ENCODE results near the gene PMVK.
"Not testable (repeated sequence)": the region's sequence is repeated elsewhere in the genome, so short reads cannot be mapped to it uniquely, and the experiment has no call there.

The PMVK gene

GRCh38 chr1:154925335-154926170, 11.0 kb downstream of the PMVK start:
- in situ Hi-C loops (cut with MboI; ENCODE audit: low sequenced_read_pairs): no loop called here

- in situ Hi-C loops (cut with MboI; ENCODE audit: low sequenced_read_pairs): no loop called here
Measured at GRCh38 chr1:154923695-154924094, 12.8 kb downstream of the PMVK start.

GRCh38 chr1:154913273-154913672, 23.2 kb downstream of the PMVK start:
- in situ Hi-C loops (cut with MboI; ENCODE audit: low sequenced_read_pairs): no loop called here

DNA sequence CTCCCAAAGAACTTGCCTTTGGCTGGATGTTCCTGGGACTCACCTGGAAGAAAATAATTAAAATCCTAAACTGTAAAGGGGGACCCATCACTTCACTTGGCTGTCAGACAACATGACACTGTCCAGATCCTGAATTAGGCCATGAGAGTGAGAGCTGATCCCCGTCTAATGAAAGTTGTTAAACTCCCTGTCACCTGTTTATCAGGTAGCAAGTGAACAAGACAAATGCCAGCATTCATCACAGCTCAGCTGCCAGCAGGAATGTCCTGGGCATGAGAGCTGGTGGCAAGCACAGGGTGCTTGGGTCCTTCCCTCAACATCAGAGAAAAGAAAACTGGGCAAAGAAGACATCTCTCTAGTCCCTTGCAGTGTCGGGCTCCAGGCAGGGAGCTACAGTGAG, 23.8 kb downstream of the PMVK start:
- in situ Hi-C loops (cut with MboI; ENCODE audit: low sequenced_read_pairs): no loop called here

DNA sequence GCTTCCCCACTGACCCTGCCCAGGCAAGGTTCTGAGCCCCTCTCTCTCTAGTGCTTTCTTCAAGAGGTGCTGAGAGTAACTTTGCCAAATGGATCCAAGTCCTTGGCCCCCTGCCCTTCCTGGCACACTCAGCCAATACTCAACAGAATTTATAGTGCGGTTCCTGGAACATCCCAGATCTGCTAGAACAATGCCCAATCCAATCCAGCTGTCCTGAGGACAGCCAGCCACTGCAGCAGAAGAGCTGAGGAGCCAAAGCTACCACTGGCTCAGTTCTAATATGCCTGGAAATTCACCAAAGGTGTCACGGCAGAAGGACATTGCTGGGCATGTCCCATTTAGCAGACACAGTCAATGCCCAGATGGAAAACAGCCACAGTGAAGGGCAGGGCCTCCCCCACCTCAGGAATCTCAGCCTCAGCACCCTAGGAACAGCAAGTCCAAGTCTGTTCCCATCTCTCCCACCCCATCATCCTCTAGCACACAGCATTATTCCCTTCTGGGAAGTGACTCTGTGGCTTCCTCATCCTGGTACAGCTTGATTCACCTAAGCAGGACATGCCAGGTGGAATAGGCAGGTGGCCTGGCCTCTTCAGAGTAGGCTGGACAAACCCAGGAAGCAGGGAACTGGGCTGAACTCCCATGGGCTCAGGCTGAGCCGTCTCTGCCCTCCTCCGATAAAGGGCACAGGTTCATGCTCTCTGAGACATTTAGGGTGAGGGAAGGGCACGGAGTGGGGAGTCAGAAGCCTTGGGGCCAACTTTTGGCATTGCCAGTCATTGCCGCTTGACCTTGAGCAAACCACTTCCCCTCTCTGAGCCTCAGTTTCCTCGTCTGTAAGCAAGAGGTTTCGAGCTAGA, 24.6 kb downstream of the PMVK start:
- in situ Hi-C loops (cut with MboI; ENCODE audit: low sequenced_read_pairs): no loop called here

DNA sequence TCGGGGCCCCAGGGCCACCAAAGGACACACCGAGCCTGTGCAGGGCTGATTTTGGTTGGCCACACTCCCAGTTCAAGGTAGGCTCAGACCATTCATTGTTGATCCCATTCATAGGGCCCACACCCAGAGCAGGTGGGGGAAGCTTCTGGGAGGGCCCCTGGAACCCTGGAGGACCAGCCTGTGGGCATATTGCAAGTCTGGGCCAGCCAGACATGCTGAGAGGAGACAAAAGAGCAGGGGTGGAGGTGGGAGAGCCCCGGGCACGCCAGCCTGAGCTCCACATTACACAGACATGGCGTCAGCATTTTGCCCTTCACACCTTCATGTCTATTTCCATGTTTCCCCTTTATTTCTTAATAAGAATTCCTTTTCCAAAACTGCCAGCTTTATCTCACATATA, 25.7 kb downstream of the PMVK start:
- in situ Hi-C loops (cut with MboI; ENCODE audit: low sequenced_read_pairs): no loop called here

DNA sequence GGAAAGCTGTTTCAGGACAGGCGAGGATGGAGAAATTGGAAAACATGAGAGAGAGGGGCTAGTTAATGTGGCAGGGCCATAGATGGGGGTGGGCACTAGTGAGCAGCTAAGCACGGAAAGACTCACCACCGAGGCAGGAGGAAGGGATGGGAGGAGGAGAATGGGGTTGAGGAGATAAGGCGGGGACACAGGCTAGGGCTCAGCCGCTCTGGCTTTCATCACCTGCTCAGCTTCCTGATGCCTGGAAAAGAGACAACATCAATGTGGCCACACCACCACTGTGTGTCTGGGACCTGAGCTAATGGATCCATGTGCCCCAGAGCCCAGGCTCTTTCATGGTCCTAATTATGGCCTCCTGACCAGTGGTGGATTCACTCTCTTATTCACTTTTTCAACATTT, 27.6 kb downstream of the PMVK start:
- in situ Hi-C loops (cut with MboI; ENCODE audit: low sequenced_read_pairs): no loop called here

DNA sequence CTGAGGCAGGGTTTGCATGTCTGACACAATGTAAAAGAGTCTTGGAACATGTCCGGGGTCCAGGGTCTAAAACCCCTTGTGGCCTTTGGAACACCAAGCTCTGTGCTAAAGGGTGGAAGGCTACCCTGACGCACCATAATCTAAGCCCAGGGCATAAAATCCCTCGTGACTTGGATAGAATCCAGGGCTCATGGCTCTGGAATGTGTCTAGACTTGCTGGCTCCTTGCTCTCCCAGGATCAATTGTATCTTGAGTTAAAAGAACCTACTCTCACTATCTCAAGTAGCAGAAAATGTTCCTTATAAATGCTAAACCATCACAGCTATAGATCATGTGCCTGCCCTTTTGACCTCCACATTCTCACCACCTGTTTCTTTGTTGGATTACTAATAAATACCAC, 28.4 kb downstream of the PMVK start:
- in situ Hi-C loops (cut with MboI; ENCODE audit: low sequenced_read_pairs): not testable (repeated sequence)

GRCh38 chr1:154906621-154907081, 29.9 kb downstream of the PMVK start:
- in situ Hi-C loops (cut with MboI; ENCODE audit: low sequenced_read_pairs): no loop called here

DNA sequence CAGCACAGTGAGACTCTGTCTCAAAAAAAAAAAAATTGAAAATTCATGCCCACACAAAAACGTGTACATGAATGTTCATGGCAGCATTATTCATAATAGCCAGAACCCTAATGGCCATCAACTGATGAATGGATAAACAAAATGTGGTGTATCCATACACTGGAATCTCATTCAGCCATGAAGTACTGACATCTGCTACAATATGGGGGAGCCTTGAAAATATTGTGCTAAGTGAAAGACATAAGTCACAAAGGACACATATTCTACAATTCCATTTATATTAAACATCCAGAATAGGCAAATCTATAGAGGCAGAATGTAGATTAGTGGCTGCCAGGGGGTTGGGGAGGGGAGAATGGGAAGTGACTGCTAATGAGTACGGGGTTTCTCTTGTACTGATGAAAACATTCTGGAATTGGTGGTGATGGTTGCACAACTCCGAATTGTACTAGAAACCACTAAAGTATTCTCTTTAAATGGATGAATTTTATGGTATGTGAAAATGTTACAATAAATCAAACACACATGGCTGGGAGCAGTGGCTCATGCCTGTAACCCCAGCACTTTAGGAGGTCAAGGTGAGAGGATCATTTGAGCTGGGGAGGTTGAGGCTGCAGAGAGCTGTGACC, 33.5 kb downstream of the PMVK start:
- in situ Hi-C loops (cut with MboI; ENCODE audit: low sequenced_read_pairs): no loop called here

GRCh38 chr1:154901591-154901990, 34.9 kb downstream of the PMVK start:
- in situ Hi-C loops (cut with MboI; ENCODE audit: low sequenced_read_pairs): no loop called here

GRCh38 chr1:154899041-154899440, 37.5 kb downstream of the PMVK start:
- in situ Hi-C loops (cut with MboI; ENCODE audit: low sequenced_read_pairs): no loop called here

GRCh38 chr1:154896771-154897286, 39.7 kb downstream of the PMVK start:
- in situ Hi-C loops (cut with MboI; ENCODE audit: low sequenced_read_pairs): no loop called here

GRCh38 chr1:154895798-154896197, 40.7 kb downstream of the PMVK start:
- in situ Hi-C loops (cut with MboI; ENCODE audit: low sequenced_read_pairs): no loop called here

DNA sequence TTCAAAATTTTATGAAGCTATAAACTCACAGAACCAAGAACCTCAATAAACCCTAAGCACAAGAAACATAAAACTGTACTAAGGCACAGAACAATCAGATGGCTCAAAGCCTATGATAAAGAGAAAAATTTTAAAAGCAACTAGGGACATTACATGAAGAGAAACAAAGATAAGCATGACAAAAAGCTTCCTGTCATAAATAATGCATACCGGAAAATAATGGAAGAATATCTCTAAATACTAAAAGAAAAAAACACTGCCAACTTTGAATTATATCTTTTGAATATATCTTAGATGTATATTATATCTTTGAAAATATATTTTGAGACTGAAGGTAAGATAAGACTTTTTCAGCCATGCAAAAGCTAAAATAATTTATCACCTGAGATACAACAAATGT, 45.1 kb downstream of the PMVK start:
- in situ Hi-C loops (cut with MboI; ENCODE audit: low sequenced_read_pairs): no loop called here

DNA sequence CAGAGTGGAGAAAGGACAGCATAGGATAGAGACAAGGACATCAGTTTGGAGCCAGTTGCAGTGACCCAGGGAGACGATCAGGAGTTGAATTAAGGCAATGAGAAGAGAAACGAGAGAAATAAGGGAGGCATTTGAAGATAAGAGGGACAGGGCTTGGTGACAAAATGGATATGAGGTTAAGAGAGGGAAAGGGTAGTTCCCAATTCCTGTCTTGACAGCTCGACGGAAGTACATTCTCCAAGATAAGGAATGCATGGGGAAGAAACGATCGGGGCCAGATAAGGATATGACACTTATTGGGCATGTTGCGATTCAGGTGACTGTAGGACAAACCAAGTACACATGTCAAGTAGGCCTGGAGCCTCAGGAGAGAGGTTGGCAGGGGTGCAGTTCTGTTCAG, 47.8 kb downstream of the PMVK start:
- in situ Hi-C loops (cut with MboI; ENCODE audit: low sequenced_read_pairs): no loop called here

GRCh38 chr1:154886281-154887015, 50.1 kb downstream of the PMVK start:
- in situ Hi-C loops (cut with MboI; ENCODE audit: low sequenced_read_pairs): no loop called here

- in situ Hi-C loops (cut with MboI; ENCODE audit: low sequenced_read_pairs): no loop called here
Measured at GRCh38 chr1:154884869-154885701, 51.4 kb downstream of the PMVK start.

- in situ Hi-C loops (cut with MboI; ENCODE audit: low sequenced_read_pairs): no loop called here
Measured at GRCh38 chr1:154883919-154884868, 52.3 kb downstream of the PMVK start.
